Panc1 (cell line): ENCODE measurements around the gene DNAJC13. TPM values are rescaled to one million over a fixed set of nuclear protein-coding genes. Genes with fewer than 3 reads are reported as not detected.

Source experiments
- ATAC-seq: fragments of 200-7000 bp; cut with Tn5 transposase; 2 replicates; pipeline ENCODE4 v1.9.1; 2020; ENCODE audit warnings: mild to moderate bottlenecking, moderate library complexity
- BruUV-seq: library from RNA; stranded (reverse); fragments of 400-500 nt; replicated peaks from 2 replicates; lab custom pipeline; 2021; lab: Mats Ljungman, UMichigan
- CTCF ChIA-PET: fragments of 300-600 bp; sonication (Branson Sonifier 250); formaldehyde crosslinking; loops from one replicate; lab custom pipeline; 2022; ENCODE audit warnings: antibody characterized with exemption; lab: Charles Lee
- POLR2A ChIA-PET: fragments of 300-600 bp; sonication (Branson Sonifier 250); formaldehyde crosslinking; loops from one replicate; lab custom pipeline; 2022; ENCODE audit warnings: antibody characterized with exemption; lab: Charles Lee
- DNase-seq: peaks from one replicate; pipeline ENCODE4 v3.0.0-alpha.2; 2010; ENCODE audit warnings: low read depth, low spot score
- H3K27ac ChIP-seq: 2 replicates; pipeline ENCODE4 v1.5.1; 2011; ENCODE audit warnings: mild to moderate bottlenecking, low read length, inconsistent platforms
- H3K27me3 ChIP-seq: fragments of 200-500 bp; sonication (Bioruptor generic); 2 replicates; pipeline ENCODE4 v1.6.0; 2014; ENCODE audit warnings: low read length, inconsistent platforms; ENCODE audit not compliant: control insufficient read depth, insufficient read depth
- H3K36me3 ChIP-seq: fragments of 200-500 bp; sonication (Bioruptor generic); 2 replicates; pipeline ENCODE4 v1.5.1; 2014; ENCODE audit warnings: inconsistent platforms, mild to moderate bottlenecking, low read length, moderate library complexity; ENCODE audit not compliant: control insufficient read depth, insufficient read depth
- H3K4me1 ChIP-seq: 2 replicates; pipeline ENCODE4 v1.5.1; 2011; ENCODE audit warnings: inconsistent platforms, mild to moderate bottlenecking, low read length, moderate library complexity; ENCODE audit not compliant: control insufficient read depth, insufficient read depth
- H3K4me3 ChIP-seq, 2 experiments: 2 replicates each; pipeline ENCODE4 v1.5.1; 2011 to 2012; ENCODE audit warnings: low read depth in 2 of 2, low read length in 2 of 2, mild to moderate bottlenecking in 2 of 2, inconsistent platforms in 1 of 2, moderate library complexity in 1 of 2
- H3K9me3 ChIP-seq: fragments of 200-500 bp; sonication (Bioruptor generic); 2 replicates; pipeline ENCODE4 v1.5.1; 2014; ENCODE audit warnings: low read depth, mild to moderate bottlenecking, inconsistent platforms, low read length, moderate library complexity; ENCODE audit not compliant: control insufficient read depth, insufficient read depth
- CTCF ChIP-seq: fragments of 450-650 bp; IDR thresholded peaks from 2 replicates; pipeline ENCODE4 v1.5.1; 2017; ENCODE audit warnings: mild to moderate bottlenecking
- POLR2AphosphoS5 ChIP-seq: IDR thresholded peaks from 2 replicates; pipeline ENCODE4 v1.6.1; 2012; ENCODE audit warnings: mild to moderate bottlenecking, low read depth, low read length, moderate library complexity
- REST ChIP-seq, 2 experiments: IDR thresholded peaks; 2 replicates each; pipeline ENCODE4 v1.6.1; 2011 to 2012; ENCODE audit warnings: low read depth in 2 of 2, control low read depth in 1 of 2, low read length in 1 of 2, mild to moderate bottlenecking in 1 of 2, moderate library complexity in 1 of 2; ENCODE audit not compliant: insufficient read depth in 1 of 2
- SIN3A ChIP-seq: IDR thresholded peaks from 2 replicates; pipeline ENCODE4 v1.6.1; 2012; ENCODE audit warnings: low read depth, mild to moderate bottlenecking, low read length, moderate library complexity, borderline replicate concordance; ENCODE audit not compliant: insufficient read depth
- TCF7L2 ChIP-seq: IDR thresholded peaks from 2 replicates; pipeline ENCODE4 v1.6.1; 2011; ENCODE audit warnings: mild to moderate bottlenecking, low read depth, low read length, inconsistent platforms
- in situ Hi-C: cut with HindIII; loops from 2 replicates; pipeline ENCODE4 v1.10.0; 2016; ENCODE audit warnings: low sequenced_read_pairs, low pct_unique_long_range_greater_than_20kb
- intact Hi-C: fragments of 100-400 bp; cut with micrococcal nuclease; formaldehyde crosslinking; loops from one replicate; pipeline ENCODE4 v1.10.0; 2022; ENCODE audit not compliant: unreplicated experiment
- total RNA-seq: library from RNA; stranded (reverse); gene quantifications from one replicate; pipeline ENCODE4 v1.2.1, GENCODE V29; 2021; ENCODE audit not compliant: unreplicated experiment

DNAJC13 gene
- total RNA-seq, 1 experiment from 2014 or later, result 54.2 TPM

GRCh38 chr3:132435224-132435910 is 18.1 kb downstream of the DNAJC13 start:
- ChIA-PET CTCF (no interaction called here), POLR2A (no interaction called here)
- TSS peak; percentile 9 for BruUV-seq
- TF ChIP-seq TCF7L2, result no peak
- no peak for TF ChIP-seq CTCF
- TF ChIP-seq SIN3A, result no peak
- no peak for TF ChIP-seq POLR2AphosphoS5
- TF ChIP-seq REST (IDR thresholded peaks at IDR 0.05; ENCODE audit: insufficient read depth in 1 of 2, low read depth in 2 of 2, low read length in 1 of 2), result no peak
- Histone ChIP-seq H3K4me1 (peaks cover 9% of the 10 kb centered on the region; the same call in 1 of the 2 replicates), H3K9me3 (no peaks in the 10 kb centered on the region), H3K27me3 (no peaks in the 10 kb centered on the region), H3K27ac (no peak overlapping the region), H3K4me3 (no peak overlapping the region), H3K36me3 (0 out of 2 replicates have a peak, but pooled peaks cover 3% of the 10 kb centered on the region)
- in situ Hi-C loops (no loop called here), intact Hi-C loops (no loop called here)
- no peak for DNase-seq
- ATAC-seq, result no peak

- intact Hi-C loops (no loop called here), in situ Hi-C loops (no loop called here)
- no peak for ATAC-seq
- DNase-seq, result no peak
- TF ChIP-seq CTCF (no peak), POLR2AphosphoS5 (no peak), TCF7L2 (no peak), SIN3A (no peak), REST (IDR thresholded peaks at IDR 0.05; ENCODE audit: insufficient read depth in 1 of 2, low read depth in 2 of 2, low read length in 1 of 2) (no peak)
- Histone ChIP-seq H3K9me3 (no peaks in the 10 kb centered on the region), H3K36me3 (0 out of 2 replicates have a peak, but pooled peaks cover 3% of the 10 kb centered on the region), H3K27me3 (no peaks in the 10 kb centered on the region), H3K4me1 (peaks cover 9% of the 10 kb centered on the region; the same call in 1 of the 2 replicates), H3K4me3 (no peak overlapping the region), H3K27ac (no peak overlapping the region)
- ChIA-PET CTCF (interaction anchor here (0.7 kb wide), 1 partner anchor 39 kb away, joined by 6 read pairs; no protein-coding TSS in a partner anchor), POLR2A (no interaction called here)
- BruUV-seq, result no TSS peak
Measured at GRCh38 chr3:132435911-132436425, 18.7 kb downstream of the DNAJC13 start.
